NCI-H1694 treated with DMSO at 0.1 percent for 48 hours (cell line): ENCODE results near the gene JMJD8.
A peak's percentile ranks its signal among the peaks of the same experiment; 100 is the strongest.

Experiments
- DNase-seq: peaks from one replicate; lab custom pipeline; 2025; lab: John Stamatoyannopoulos, UW

JMJD8 gene

GRCh38 chr16:677316-678190 is 6.6 kb downstream of the JMJD8 start:
- DNase-seq, result no peak

GRCh38 chr16:676913-677312 is 7.2 kb downstream of the JMJD8 start:
- DNase-seq, result no peak

- DNase-seq, result no peak
Measured at GRCh38 chr16:676565-676902, 7.6 kb downstream of the JMJD8 start.

GRCh38 chr16:675884-676564 is 8.1 kb downstream of the JMJD8 start:
- no peak for DNase-seq

- no peak for DNase-seq
Measured at GRCh38 chr16:674968-675883, 8.9 kb downstream of the JMJD8 start, which contains the start of gene RHBDL1. Gene RHBDL1, plus strand, starts transcription at chr16:675671. Its CDS starts 120 bp downstream, at chr16:675791.

- no peak for DNase-seq
Measured at GRCh38 chr16:674214-674881, 9.8 kb downstream of the JMJD8 start.

- DNase-seq, result no peak
Measured at GRCh38 chr16:673399-673991, 10.6 kb downstream of the JMJD8 start.

- no peak for DNase-seq
Measured at GRCh38 chr16:672851-673250, 11.3 kb downstream of the JMJD8 start.

- no peak for DNase-seq
Measured at GRCh38 chr16:672371-672770, 11.8 kb downstream of the JMJD8 start.

- DNase-seq, result no peak
Measured at GRCh38 chr16:671353-672131, 12.6 kb downstream of the JMJD8 start.

- DNase-seq, result no peak
Measured at GRCh38 chr16:670485-671352, 13.4 kb downstream of the JMJD8 start.

- no peak for DNase-seq
Measured at GRCh38 chr16:669666-670065, 14.5 kb downstream of the JMJD8 start.

- DNase-seq, result no peak
Measured at GRCh38 chr16:668519-669171, 15.5 kb downstream of the JMJD8 start.

GRCh38 chr16:667780-668518 is 16.2 kb downstream of the JMJD8 start, which contains the start of gene RHOT2:
Gene RHOT2, plus strand, starts transcription at chr16:668132. Its CDS starts 68 bp downstream, at chr16:668200.
- DNase-seq, result peak; percentile 41

- DNase-seq, result no peak
Measured at GRCh38 chr16:667113-667779, 16.9 kb downstream of the JMJD8 start.

GRCh38 chr16:666572-666971 is 17.6 kb downstream of the JMJD8 start:
- no peak for DNase-seq

- DNase-seq, result no peak
Measured at GRCh38 chr16:662597-662996, 21.5 kb downstream of the JMJD8 start.

GRCh38 chr16:662095-662494 is 22.0 kb downstream of the JMJD8 start:
- no peak for DNase-seq
